Right cardiac atrium (tissue), 5 donors: ENCODE data around the gene GALNT1. TPM values are rescaled to one million over a fixed set of nuclear protein-coding genes. Genes with fewer than 3 reads are reported as not detected.

Source experiments
- ATAC-seq, 2 donors: fragments of 200-7000 bp; cut with Tn5 transposase; one replicate each; pipeline versions ENCODE4 v1.8.0 to v1.9.1; 2020; ENCODE audit warnings: moderate library complexity in 2 of 2, mild to moderate bottlenecking in 1 of 2
- DNase-seq, 3 donors: peaks; one replicate each; pipeline ENCODE4 v3.0.0-alpha.2; 2020
- H3K27ac ChIP-seq: one replicate; pipeline ENCODE4 v1.5.1; 2013; ENCODE audit warnings: mild to moderate bottlenecking, low read length, control low read depth, moderate library complexity
- H3K27me3 ChIP-seq: one replicate; pipeline ENCODE4 v1.6.1; 2013; ENCODE audit not compliant: control insufficient read depth, insufficient read depth
- H3K4me1 ChIP-seq: one replicate; pipeline ENCODE4 v1.6.1; 2013; ENCODE audit warnings: low read length; ENCODE audit not compliant: control insufficient read depth, insufficient read depth
- H3K4me3 ChIP-seq: one replicate; pipeline ENCODE4 v1.5.1; 2013; ENCODE audit warnings: low read length, control low read depth
- H3K9me3 ChIP-seq: one replicate; pipeline ENCODE4 v1.6.1; 2013; ENCODE audit warnings: low read length; ENCODE audit not compliant: control insufficient read depth
- WGBS: extraction: QIAGEN DNeasy Blood & Tissue Kit; methylation state at CpG from one replicate; pipeline ENCODE4 v1.1.7; 2013; 5-methylcytosine and 5-hydroxymethylcytosine counted together
- intact Hi-C, 4 donors: fragments of 100-400 bp; cut with DNase I; formaldehyde crosslinking; loops; one replicate each; pipeline versions ENCODE4 v1.11.0 to v1.14.0; 2022 to 2023
- polyA plus RNA-seq: library from polyadenylated mRNA; stranded (reverse); fragments of 200-250 nt; gene quantifications from one replicate; pipeline ENCODE4 v1.2.3, GENCODE V29; 2013
- total RNA-seq, 4 donors: library from RNA; stranded (reverse); fragmentation: NEBNext Ultra II Directional; extraction: Animal tissue kit (Norgen Biotek cat#: 25700); gene quantifications; one replicate each; pipeline ENCODE4 v1.2.1, GENCODE V29; 2021
- donor health status: healthy with polysubstance abuse.
- donor health status: DM: no; HTN: yes; CAD: no.
- donor health status: DM: no; HTN: no; CAD: no.
- donor health status: DM: no; HTN: yes; CAD: no; lungs with severe emphysema.
- donor health status: DM: yes; HTN: yes; CAD: no.

Gene GALNT1
- total and polyA plus RNA-seq, 5 donors, result 17.8 to 60.3 (median 55.6) TPM

DNA sequence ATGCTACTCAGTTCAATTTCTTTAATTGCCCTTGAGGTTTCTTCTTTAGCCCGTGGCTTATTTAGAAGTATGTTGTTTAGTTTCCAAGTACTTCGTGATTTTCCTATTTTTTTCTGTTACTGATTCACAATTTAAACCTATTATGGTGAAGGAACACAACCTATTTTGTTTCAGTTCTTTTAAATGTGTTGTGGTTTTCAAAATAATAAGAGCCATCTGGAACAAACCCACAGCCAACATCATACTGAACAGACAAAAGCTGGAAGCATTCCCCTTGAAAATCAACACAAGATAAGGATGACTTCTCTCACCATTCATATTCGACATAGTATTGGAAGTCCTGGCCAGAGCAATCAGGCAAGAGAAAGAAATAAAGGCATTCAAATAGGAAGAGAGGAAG lies 155.2 kb downstream of the GALNT1 start:
- intact Hi-C loops, result loop anchor here in 1 of 4 donors (10.0 kb wide), 1 partner anchor 352 kb away; no protein-coding TSS in a partner anchor
- H3K9me3 ChIP-seq, result no peaks in the 10 kb centered on the region
- H3K27ac ChIP-seq, result no peak overlapping the region
- no peaks in the 10 kb centered on the region for H3K4me1 ChIP-seq
- H3K4me3 ChIP-seq, result no peak overlapping the region
- WGBS, result 45% methylated on average over 3 of the region's 3 CpGs
- DNase-seq (no peak), ATAC-seq (no peak)
- no peaks in the 10 kb centered on the region for H3K27me3 ChIP-seq

DNA sequence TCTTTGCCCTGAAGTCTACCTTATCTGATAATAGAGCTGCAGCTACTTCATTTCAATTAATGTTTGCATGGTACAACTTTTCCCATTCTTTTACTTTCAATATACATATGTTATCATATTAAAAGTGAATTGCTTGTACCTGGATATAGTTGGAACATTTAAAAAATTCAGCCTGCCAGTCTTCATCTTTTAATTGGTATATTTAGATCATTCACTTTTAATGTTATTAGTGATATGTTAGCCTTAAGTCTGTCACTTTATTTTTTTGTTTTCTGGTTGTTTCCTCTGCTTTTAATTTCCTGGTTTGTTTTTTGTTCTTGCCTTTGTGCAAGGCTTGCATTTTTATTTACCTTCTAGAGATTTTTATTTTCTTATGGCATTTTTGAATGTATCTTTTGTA lies 158.2 kb downstream of the GALNT1 start:
- Histone ChIP-seq H3K27me3 (no peaks in the 10 kb centered on the region), H3K4me1 (no peaks in the 10 kb centered on the region), H3K4me3 (no peak overlapping the region), H3K27ac (no peak overlapping the region), H3K9me3 (no peaks in the 10 kb centered on the region)
- no peak for DNase-seq
- ATAC-seq, result no peak
- intact Hi-C loops, result loop anchor here in 1 of 4 donors (10.0 kb wide), 1 partner anchor 355 kb away; no protein-coding TSS in a partner anchor

DNA sequence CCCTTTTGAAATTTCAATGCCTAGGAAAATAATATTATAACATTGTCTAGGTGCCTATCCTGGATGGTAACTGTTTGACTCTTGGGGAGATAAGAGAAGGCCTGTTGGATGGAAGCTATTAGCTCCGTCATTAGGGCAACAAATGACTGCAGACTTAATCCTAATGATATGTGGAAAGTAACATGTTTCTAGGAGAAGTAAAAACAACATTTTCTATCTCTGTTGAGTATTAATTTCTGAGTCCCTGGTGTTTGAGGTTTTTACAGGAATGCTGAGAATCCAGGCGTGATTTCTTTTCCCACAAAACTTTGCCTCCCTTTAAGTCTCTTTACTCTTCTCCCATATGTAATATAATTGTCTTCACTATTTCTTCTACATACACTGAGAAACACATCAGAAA lies 159.1 kb downstream of the GALNT1 start:
- Histone ChIP-seq H3K4me3 (no peak overlapping the region), H3K4me1 (no peaks in the 10 kb centered on the region), H3K9me3 (no peaks in the 10 kb centered on the region), H3K27me3 (no peaks in the 10 kb centered on the region), H3K27ac (no peak overlapping the region)
- no peak for DNase-seq
- 80% methylated on average over 2 of the region's 2 CpGs for WGBS
- intact Hi-C loops, result no loop called here
- no peak for ATAC-seq

DNA sequence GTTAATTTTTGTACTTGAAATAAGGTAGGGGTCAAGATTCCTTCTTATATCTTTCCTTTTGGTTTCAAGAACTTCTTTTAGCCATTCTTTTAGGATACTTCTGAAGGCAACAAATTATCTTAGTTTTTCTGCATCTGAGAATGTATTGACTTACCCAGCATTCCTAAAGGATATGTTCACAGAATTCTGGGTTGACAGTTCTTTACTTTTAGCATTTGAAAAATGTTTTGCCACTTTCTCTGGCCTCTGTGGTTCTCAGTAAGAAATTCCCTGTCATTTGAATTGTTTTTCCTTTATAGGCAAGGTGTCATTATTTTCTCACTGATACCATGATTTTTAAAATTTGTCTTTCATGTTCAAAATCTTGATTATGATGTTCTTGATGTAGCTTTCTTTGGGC lies 162.4 kb downstream of the GALNT1 start:
- ATAC-seq (no peak), DNase-seq (no peak)
- no peaks in the 10 kb centered on the region for H3K27me3 ChIP-seq
- no peak overlapping the region for H3K27ac ChIP-seq
- no peaks in the 10 kb centered on the region for H3K4me1 ChIP-seq
- H3K4me3 ChIP-seq, result no peak overlapping the region
- intact Hi-C loops, result no loop called here
- no peaks in the 10 kb centered on the region for H3K9me3 ChIP-seq

- Histone ChIP-seq H3K27me3 (no peaks in the 10 kb centered on the region), H3K9me3 (no peaks in the 10 kb centered on the region), H3K27ac (no peak overlapping the region), H3K4me3 (no peak overlapping the region), H3K4me1 (no peaks in the 10 kb centered on the region)
- DNase-seq (no peak), ATAC-seq (no peak)
- intact Hi-C loops, result no loop called here
- WGBS, result 89% methylated on average over 4 of the region's 4 CpGs
These were observed 164.3 kb downstream of the GALNT1 start for GRCh38 chr18:35745814-35746213.

DNA sequence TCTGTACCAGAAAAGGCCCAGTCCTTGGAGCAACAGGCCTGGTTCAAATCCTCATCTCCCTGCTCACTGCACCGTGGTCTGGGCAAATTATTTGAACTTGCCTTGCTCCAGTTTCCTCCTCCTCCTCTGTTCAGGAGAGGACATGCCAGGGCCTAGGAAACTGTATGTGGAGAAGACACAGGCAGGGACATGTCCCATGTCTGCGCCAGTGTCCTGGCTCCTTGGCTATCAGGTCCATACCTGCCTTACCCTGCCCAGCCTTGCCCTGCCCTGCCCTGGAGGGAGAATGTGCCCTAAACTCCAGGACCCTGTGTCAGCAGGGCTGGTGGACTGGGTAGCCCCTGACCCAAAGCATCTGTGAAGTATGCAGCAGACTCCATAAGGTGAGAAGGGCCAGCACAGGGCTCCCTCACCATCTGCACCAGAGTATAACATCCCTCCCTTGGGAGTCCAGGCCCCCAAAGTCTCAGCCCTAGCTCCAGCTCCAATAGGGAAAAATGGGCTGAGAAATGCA lies 165.3 kb downstream of the GALNT1 start:
- H3K27me3 ChIP-seq, result no peaks in the 10 kb centered on the region
- DNase-seq (no peak), ATAC-seq (no peak)
- H3K4me3 ChIP-seq, result no peak overlapping the region
- H3K27ac ChIP-seq, result no peak overlapping the region
- H3K9me3 ChIP-seq, result no peaks in the 10 kb centered on the region
- H3K4me1 ChIP-seq, result no peaks in the 10 kb centered on the region
- WGBS, result 91% methylated on average over 2 of the region's 2 CpGs
- intact Hi-C loops, result no loop called here

GRCh38 chr18:35747894-35748472 lies 166.4 kb downstream of the GALNT1 start:
- Histone ChIP-seq H3K9me3 (no peaks in the 10 kb centered on the region), H3K27me3 (no peaks in the 10 kb centered on the region), H3K4me1 (no peaks in the 10 kb centered on the region), H3K27ac (no peak overlapping the region), H3K4me3 (no peak overlapping the region)
- ATAC-seq (no peak), DNase-seq (peak in 1 of 3 donors; percentile 9)
- 60% methylated on average over 7 of the region's 7 CpGs for WGBS
- intact Hi-C loops, result no loop called here

DNA sequence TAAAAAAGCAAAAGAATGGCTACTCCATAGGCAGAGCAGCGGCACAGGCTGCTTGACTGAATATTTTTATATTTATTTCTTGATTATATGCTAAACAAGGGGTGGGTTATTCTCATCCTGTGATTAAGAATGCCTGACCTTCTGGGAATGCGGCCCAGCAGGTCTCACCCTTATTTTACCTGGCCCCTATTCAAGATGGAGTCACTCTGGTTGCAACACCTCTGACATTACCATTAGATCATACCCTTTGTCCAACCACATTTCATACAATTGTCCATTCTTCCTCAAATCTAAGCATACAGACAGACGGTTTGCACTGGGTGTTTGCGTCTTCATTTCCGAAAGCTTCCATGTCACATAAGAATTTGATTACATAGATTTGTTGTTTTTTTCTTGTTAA lies 168.2 kb downstream of the GALNT1 start:
- no peaks in the 10 kb centered on the region for H3K4me1 ChIP-seq
- intact Hi-C loops, result loop anchor here in 1 of 4 donors (10.0 kb wide), 1 partner anchor 195 kb away; no protein-coding TSS in a partner anchor
- 87% methylated on average over 5 of the region's 5 CpGs for WGBS
- ATAC-seq, result no peak
- no peaks in the 10 kb centered on the region for H3K9me3 ChIP-seq
- no peak overlapping the region for H3K4me3 ChIP-seq
- H3K27me3 ChIP-seq, result no peaks in the 10 kb centered on the region
- no peak overlapping the region for H3K27ac ChIP-seq
- no peak for DNase-seq

DNA sequence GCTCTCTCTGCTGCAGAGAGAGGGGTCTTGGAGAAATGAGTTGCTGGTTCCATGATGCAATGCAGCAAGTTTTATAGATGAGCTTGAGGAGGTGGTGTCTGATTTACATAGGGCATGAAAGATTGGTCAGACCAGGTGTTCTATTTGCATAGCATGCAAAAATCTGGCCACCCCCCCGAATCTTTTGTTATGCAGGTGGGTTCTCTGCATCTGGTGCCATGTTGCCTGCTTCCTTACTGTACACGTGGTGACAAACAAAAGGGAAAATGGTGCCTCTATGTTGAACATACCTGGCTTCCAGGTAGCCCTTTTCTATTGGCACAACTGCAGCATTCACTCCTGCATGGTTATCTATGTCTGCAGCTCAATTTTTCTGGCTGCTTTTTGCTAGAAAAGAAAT lies 169.4 kb downstream of the GALNT1 start:
- no peaks in the 10 kb centered on the region for H3K4me1 ChIP-seq
- no peak overlapping the region for H3K4me3 ChIP-seq
- H3K27ac ChIP-seq, result no peak overlapping the region
- 64% methylated on average over 2 of the region's 2 CpGs for WGBS
- H3K9me3 ChIP-seq, result no peaks in the 10 kb centered on the region
- DNase-seq (no peak), ATAC-seq (no peak)
- H3K27me3 ChIP-seq, result no peaks in the 10 kb centered on the region
- intact Hi-C loops, result loop anchor here in 1 of 4 donors (10.0 kb wide), 1 partner anchor 194 kb away; no protein-coding TSS in a partner anchor

DNA sequence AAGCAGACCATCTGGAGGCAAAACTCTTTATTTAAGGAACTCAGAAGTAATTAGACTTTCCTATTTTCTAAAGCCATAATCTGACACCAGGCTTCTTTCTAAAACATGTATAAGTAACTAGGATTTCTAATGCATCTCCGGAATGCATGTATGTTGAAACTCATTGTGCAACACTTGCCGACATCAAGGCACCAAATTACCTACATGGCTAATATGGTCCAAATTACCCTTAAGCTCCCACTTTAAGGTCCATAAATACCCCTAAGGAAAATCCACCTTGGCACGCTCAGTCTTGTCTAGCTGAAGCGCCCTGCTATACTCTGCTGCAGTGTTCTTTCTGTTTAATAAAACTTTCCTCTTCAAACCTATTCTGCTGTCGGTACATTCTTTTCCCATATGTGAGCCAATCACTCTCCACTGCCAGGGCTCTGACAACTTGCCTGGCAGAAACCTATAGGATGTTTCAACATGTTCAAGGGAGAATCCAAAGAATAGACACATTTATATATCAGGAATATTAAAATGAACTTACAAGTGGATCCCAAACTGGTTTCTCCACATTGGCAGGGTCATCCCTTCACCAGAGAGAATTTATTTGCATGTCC lies 171.9 kb downstream of the GALNT1 start:
- H3K27ac ChIP-seq, result no peak overlapping the region
- WGBS, result 89% methylated on average over 5 of the region's 5 CpGs
- H3K4me1 ChIP-seq, result no peaks in the 10 kb centered on the region
- no peak overlapping the region for H3K4me3 ChIP-seq
- DNase-seq, result no peak
- ATAC-seq, result no peak
- no peaks in the 10 kb centered on the region for H3K9me3 ChIP-seq
- intact Hi-C loops, result loop anchor here in 1 of 4 donors (10.0 kb wide), 1 partner anchor 191 kb away; no protein-coding TSS in a partner anchor
- H3K27me3 ChIP-seq, result no peaks in the 10 kb centered on the region

DNA sequence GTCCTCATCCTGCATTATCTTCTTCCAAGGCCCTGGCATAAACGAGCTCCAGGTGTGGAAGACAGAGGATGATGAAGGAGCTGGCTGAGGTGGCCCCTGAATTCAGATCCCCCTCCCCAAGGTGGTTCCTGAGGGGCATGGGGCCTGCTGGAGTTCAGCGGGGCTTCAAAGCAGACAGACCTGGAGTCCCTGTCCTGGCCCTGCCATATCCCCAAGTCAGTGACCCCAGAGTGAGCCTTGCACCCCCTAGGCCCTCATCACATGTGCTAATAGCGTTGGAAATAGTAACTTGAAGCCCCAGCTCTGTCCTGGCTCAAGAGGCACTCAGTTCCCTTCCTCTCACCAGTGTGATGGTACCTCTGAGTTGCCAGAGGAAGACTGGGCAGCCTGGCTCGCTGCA lies 172.9 kb downstream of the GALNT1 start:
- no peak for DNase-seq
- no peak for ATAC-seq
- Histone ChIP-seq H3K4me3 (no peak overlapping the region), H3K27me3 (no peaks in the 10 kb centered on the region), H3K27ac (no peak overlapping the region), H3K9me3 (no peaks in the 10 kb centered on the region), H3K4me1 (no peaks in the 10 kb centered on the region)
- intact Hi-C loops, result loop anchor here in 1 of 4 donors (10.0 kb wide), 1 partner anchor 190 kb away; no protein-coding TSS in a partner anchor
- 76% methylated on average over 4 of the region's 4 CpGs for WGBS
